GM23338 (cell line): Measurements from ENCODE around the gene ABCG2. TPM values are rescaled to one million over a fixed set of nuclear protein-coding genes. Genes with fewer than 3 reads are reported as not detected.

Experiments used
- ATAC-seq: fragments of 200-7000 bp; cut with Tn5 transposase; 3 replicates; pipeline ENCODE4 v1.9.1; 2020
- DNase-seq: peaks from one replicate; pipeline ENCODE4 v3.0.0-alpha.2; 2015; ENCODE audit warnings: low spot score
- H2AFZ ChIP-seq: fragments of 200-600 bp; sonication (generic); 2 replicates; pipeline ENCODE4 v1.8.0; 2016; ENCODE audit warnings: antibody characterized with exemption, mild to moderate bottlenecking, moderate library complexity
- H3F3A ChIP-seq: fragments of 200-600 bp; sonication (generic); replicated peaks from 2 replicates; pipeline ENCODE4 v1.8.0; 2017; ENCODE audit warnings: antibody characterized with exemption, mixed run types, low read depth
- H3K27ac ChIP-seq: fragments of 200-600 bp; sonication (generic); 2 replicates; pipeline ENCODE4 v1.6.1; 2016; ENCODE audit warnings: low read depth
- H3K27me3 ChIP-seq: fragments of 200-600 bp; sonication (generic); 2 replicates; pipeline ENCODE4 v1.8.0; 2016; ENCODE audit warnings: mild to moderate bottlenecking, mixed run types, moderate library complexity; ENCODE audit not compliant: insufficient read depth
- H3K36me3 ChIP-seq: fragments of 200-600 bp; sonication (generic); 2 replicates; pipeline ENCODE4 v1.8.0; 2016; ENCODE audit warnings: mild to moderate bottlenecking; ENCODE audit not compliant: insufficient read depth
- H3K4me1 ChIP-seq: fragments of 200-600 bp; sonication (generic); 2 replicates; pipeline ENCODE4 v1.8.0; 2016; ENCODE audit warnings: mild to moderate bottlenecking, moderate library complexity; ENCODE audit not compliant: insufficient read depth
- H3K4me2 ChIP-seq: fragments of 200-600 bp; sonication (generic); 2 replicates; pipeline ENCODE4 v1.7.1; 2017; ENCODE audit warnings: mixed run types
- H3K4me3 ChIP-seq: fragments of 200-600 bp; sonication (generic); 2 replicates; pipeline ENCODE4 v1.6.1; 2016; ENCODE audit warnings: mixed run types
- H3K79me2 ChIP-seq: fragments of 200-600 bp; sonication (generic); replicated peaks from 2 replicates; pipeline ENCODE4 v1.8.0; 2017; ENCODE audit warnings: mild to moderate bottlenecking; ENCODE audit not compliant: insufficient read depth
- H3K9me2 ChIP-seq: fragments of 200-600 bp; sonication (generic); 2 replicates; pipeline ENCODE4 v1.8.0; 2017; ENCODE audit not compliant: insufficient read depth
- H4K20me1 ChIP-seq: fragments of 200-600 bp; sonication (generic); replicated peaks from 2 replicates; pipeline ENCODE4 v1.8.0; 2017; ENCODE audit warnings: mild to moderate bottlenecking; ENCODE audit not compliant: insufficient read depth
- H3K27ac Mint-ChIP-seq: 2 replicates; pipeline ENCODE4 v1.8.0; 2020; ENCODE audit warnings: inconsistent platforms, mild to moderate bottlenecking, moderate library complexity, mixed read lengths
- H3K27me3 Mint-ChIP-seq: 3 replicates; pipeline ENCODE4 v1.8.0; 2022; ENCODE audit warnings: low read depth, mild to moderate bottlenecking, moderate library complexity, mixed read lengths, inconsistent platforms; ENCODE audit not compliant: insufficient read depth, poor library complexity
- H3K36me3 Mint-ChIP-seq: 3 replicates; pipeline ENCODE4 v1.8.0; 2021; ENCODE audit warnings: low read depth, mild to moderate bottlenecking, inconsistent platforms, moderate library complexity, mixed read lengths
- H3K4me1 Mint-ChIP-seq: 3 replicates; pipeline ENCODE4 v1.8.0; 2020; ENCODE audit warnings: mild to moderate bottlenecking, inconsistent platforms, mixed read lengths
- H3K4me3 Mint-ChIP-seq: 3 replicates; pipeline ENCODE4 v1.8.0; 2021; ENCODE audit warnings: moderate library complexity, mild to moderate bottlenecking, inconsistent platforms, mixed read lengths
- H3K9me3 Mint-ChIP-seq: 3 replicates; pipeline ENCODE4 v1.8.0; 2020; ENCODE audit warnings: moderate library complexity, mild to moderate bottlenecking, inconsistent platforms, mixed read lengths
- CREB1 ChIP-seq: fragments of 250-450 bp; sonication (Bioruptor Pico); IDR thresholded peaks from 2 replicates; pipeline ENCODE4 v1.5.0; 2020; ENCODE audit warnings: low read depth, mild to moderate bottlenecking, moderate library complexity
- CTCF ChIP-seq, 2 experiments: fragments of 200-600 bp in 1 of 2; sonication (generic) in 1 of 2; conservative IDR thresholded peaks; 2 replicates each; pipeline versions ENCODE4 v1.5.1 to v1.6.1; 2016 to 2017; ENCODE audit warnings: antibody characterized with exemption in 2 of 2, low read depth in 2 of 2, mild to moderate bottlenecking in 2 of 2, moderate library complexity in 1 of 2
- ETS1 ChIP-seq: IDR thresholded peaks from 2 replicates; pipeline ENCODE4 v1.6.1; 2016; ENCODE audit warnings: antibody characterized with exemption
- EZH2 ChIP-seq: fragments of 200-600 bp; sonication (generic); IDR thresholded peaks from one replicate; pipeline ENCODE4 v1.8.0; 2017; ENCODE audit warnings: antibody characterized with exemption, mild to moderate bottlenecking, low read depth; ENCODE audit not compliant: unreplicated experiment
- EZH2phosphoT487 ChIP-seq: fragments of 200-600 bp; sonication (generic); IDR thresholded peaks from one replicate; pipeline ENCODE4 v1.8.1; 2018; ENCODE audit warnings: antibody characterized with exemption; ENCODE audit not compliant: unreplicated experiment
- JUNB ChIP-seq: IDR thresholded peaks from one replicate; pipeline ENCODE4 v1.6.1; 2016; ENCODE audit warnings: antibody characterized with exemption; ENCODE audit not compliant: unreplicated experiment
- NANOG ChIP-seq: IDR thresholded peaks from 2 replicates; pipeline ENCODE4 v1.6.1; 2016; ENCODE audit warnings: antibody characterized with exemption, borderline replicate concordance
- POLR2AphosphoS5 ChIP-seq: IDR thresholded peaks from 2 replicates; pipeline ENCODE4 v1.6.1; 2016; ENCODE audit warnings: antibody characterized with exemption, low read depth
- REST ChIP-seq: IDR thresholded peaks from one replicate; pipeline ENCODE4 v1.6.1; 2018; ENCODE audit warnings: antibody characterized with exemption; ENCODE audit not compliant: unreplicated experiment
- STAT1 ChIP-seq: IDR thresholded peaks from one replicate; pipeline ENCODE4 v1.6.1; 2016; ENCODE audit warnings: antibody characterized with exemption; ENCODE audit not compliant: unreplicated experiment
- ZNF114 ChIP-seq: fragments of 250-450 bp; sonication (Bioruptor Pico); IDR thresholded peaks from 2 replicates; pipeline ENCODE4 v1.5.0; 2020; ENCODE audit warnings: mild to moderate bottlenecking, moderate library complexity
- ZNF331 ChIP-seq: fragments of 250-450 bp; sonication (Bioruptor Pico); IDR thresholded peaks from 2 replicates; pipeline ENCODE4 v1.5.0; 2020; ENCODE audit warnings: low read depth, mild to moderate bottlenecking, moderate library complexity
- polyA plus RNA-seq: library from polyadenylated mRNA; unstranded; fragments of >200 nt; fragmentation: Nextera tagmentation; extraction: Ambion mirVana; gene quantifications from 2 replicates; pipeline ENCODE4 v1.2.1, GENCODE V29; 2016
- total RNA-seq: library from RNA; depleted of rRNA; stranded (reverse); fragments of >200 nt; shearing (Covaris generic); gene quantifications from 2 replicates; pipeline ENCODE4 v1.2.3, GENCODE V29; 2014

The ABCG2 gene
- total and polyA plus RNA-seq, 2 experiments from 2014 or later: 1.5 to 10.6 TPM

- ATAC-seq (no peak), DNase-seq (no peak)
- no peak overlapping the region for H3K4me3 Mint-ChIP-seq
- Histone ChIP-seq H3K4me2 (no peak overlapping the region), H3K27ac (no peak overlapping the region), H2AFZ (no peak overlapping the region), H3K4me3 (no peak overlapping the region), H3K36me3 (no peaks in the 10 kb centered on the region), H3K4me1 (0 out of 2 replicates have a peak, but pooled peaks cover 6% of the 10 kb centered on the region), H3K27me3 (no peaks in the 10 kb centered on the region), H4K20me1 (no peaks in the 10 kb centered on the region), H3K79me2 (no peaks in the 10 kb centered on the region), H3K9me2 (no peaks in the 10 kb centered on the region), H3F3A (no peaks in the 10 kb centered on the region)
- H3K27ac Mint-ChIP-seq: no peak overlapping the region
- H3K4me1 Mint-ChIP-seq: peaks cover 6% of the 10 kb centered on the region; the same call in 1 of the 3 replicates
- H3K36me3 Mint-ChIP-seq: no peaks in the 10 kb centered on the region; the same call in 2 of the 3 replicates
- peaks cover 2% of the 10 kb centered on the region for H3K27me3 Mint-ChIP-seq
- no peaks in the 10 kb centered on the region for H3K9me3 Mint-ChIP-seq
- TF ChIP-seq NANOG: no peak
- no peak for TF ChIP-seq CTCF (conservative IDR thresholded peaks at IDR 0.05; ENCODE audit: low read depth in 2 of 2)
- no peak for TF ChIP-seq POLR2AphosphoS5
- no peak for TF ChIP-seq ZNF114 (CRISPR knock-in tag)
- no peak for TF ChIP-seq ETS1
- no peak for TF ChIP-seq EZH2
- TF ChIP-seq ZNF331 (CRISPR knock-in tag): no peak
- TF ChIP-seq EZH2phosphoT487: no peak
Measured at GRCh38 chr4:88090898-88091297, 67.5 kb downstream of the ABCG2 start.

- no peak overlapping the region for H3K27ac Mint-ChIP-seq
- no peaks in the 10 kb centered on the region for H3K36me3 ChIP-seq
- TF ChIP-seq CTCF (conservative IDR thresholded peaks at IDR 0.05; ENCODE audit: low read depth in 2 of 2) (no peak), ETS1 (no peak), POLR2AphosphoS5 (no peak), CREB1 (CRISPR knock-in tag) (no peak), ZNF331 (CRISPR knock-in tag) (no peak), JUNB (no peak), STAT1 (no peak), REST (no peak), EZH2phosphoT487 (no peak)
Measured at GRCh38 chr4:88087004-88087403, 71.4 kb downstream of the ABCG2 start.

More at GRCh38 chr4:88087004-88087403, 71.4 kb downstream of the ABCG2 start:
- Histone ChIP-seq H3K9me2 (no peaks in the 10 kb centered on the region), H3K4me1 (no peaks in the 10 kb centered on the region), H3F3A (no peaks in the 10 kb centered on the region), H3K4me3 (no peak overlapping the region), H3K27me3 (no peaks in the 10 kb centered on the region), H3K4me2 (no peak overlapping the region), H3K79me2 (no peaks in the 10 kb centered on the region), H3K27ac (no peak overlapping the region), H2AFZ (no peak overlapping the region), H4K20me1 (no peaks in the 10 kb centered on the region)
- H3K36me3 Mint-ChIP-seq: no peaks in the 10 kb centered on the region
- ATAC-seq: no peak
- no peak for DNase-seq
- no peak overlapping the region for H3K4me3 Mint-ChIP-seq
- peaks cover 2% of the 10 kb centered on the region for H3K27me3 Mint-ChIP-seq
- H3K4me1 Mint-ChIP-seq: no peaks in the 10 kb centered on the region
- H3K9me3 Mint-ChIP-seq: no peaks in the 10 kb centered on the region
